ENCODE data around the gene TIMP1.
"Not testable (repeated sequence)": the region's sequence is repeated elsewhere in the genome, so short reads cannot be mapped to it uniquely, and the experiment has no call there.

TIMP1 gene

GRCh38 chrX:47574076-47574546, 8.1 kb upstream of the TIMP1 start:
- DNase-seq: no peak

DNA sequence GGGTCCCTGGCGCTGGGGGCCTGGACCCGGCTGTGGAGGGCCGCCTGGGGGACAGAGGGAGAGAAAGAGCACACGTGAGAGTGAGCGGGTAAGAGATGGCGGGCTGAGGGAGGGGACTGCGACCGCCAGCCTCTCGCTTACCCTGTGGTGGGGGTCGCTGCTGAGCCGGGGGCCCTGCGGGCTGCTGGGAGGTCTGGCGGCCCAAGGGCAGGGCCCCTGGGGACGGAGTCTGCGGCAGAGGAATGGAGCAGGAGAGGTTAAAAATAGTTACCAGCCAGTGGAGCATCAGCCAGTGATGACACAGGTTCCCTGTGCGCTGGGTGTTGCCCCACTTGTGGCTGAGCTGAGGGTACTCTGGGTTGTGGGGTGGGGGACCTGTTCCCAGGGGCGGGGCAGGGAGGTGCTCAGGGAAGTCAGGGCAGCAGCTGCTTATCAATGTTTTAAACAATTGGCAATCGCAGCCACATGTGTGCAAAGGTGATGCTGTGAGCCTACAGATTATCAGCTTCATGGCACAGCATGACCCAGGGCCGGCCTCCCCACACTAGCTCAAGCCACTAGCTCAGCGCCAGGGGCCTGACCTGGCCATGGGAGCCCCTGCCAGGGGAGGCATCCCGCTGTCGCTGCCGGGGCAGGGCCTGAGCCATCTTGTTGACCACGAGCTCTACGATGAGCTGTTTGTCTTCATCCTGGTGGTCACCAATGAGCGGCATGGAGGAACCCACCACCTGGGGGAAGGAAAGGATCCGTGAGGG, 7.5 kb upstream of the TIMP1 start:
- DNase-seq: no peak

- DNase-seq: no peak
Measured at GRCh38 chrX:47576021-47576898, 6.0 kb upstream of the TIMP1 start.

DNA sequence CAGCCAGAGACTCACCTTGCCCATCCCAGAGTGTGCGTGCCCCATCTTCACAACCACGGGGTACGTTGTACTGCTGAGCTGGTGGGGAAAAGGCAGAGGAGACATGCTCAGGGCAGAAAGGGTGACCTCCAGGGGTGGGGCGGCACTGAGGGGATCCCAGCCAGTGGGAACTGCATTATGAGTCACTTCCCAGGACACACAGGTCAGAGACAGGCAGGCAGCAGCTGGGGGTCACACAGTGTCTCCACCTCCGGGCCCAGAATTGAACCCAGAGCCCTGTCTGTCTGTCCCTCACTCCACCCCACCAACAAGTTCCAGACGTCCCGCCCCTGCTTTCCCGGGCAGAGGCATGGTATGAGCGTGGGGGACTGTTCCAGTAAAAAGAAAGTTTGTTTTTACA, 4.8 kb upstream of the TIMP1 start:
- DNase-seq: no peak

DNA sequence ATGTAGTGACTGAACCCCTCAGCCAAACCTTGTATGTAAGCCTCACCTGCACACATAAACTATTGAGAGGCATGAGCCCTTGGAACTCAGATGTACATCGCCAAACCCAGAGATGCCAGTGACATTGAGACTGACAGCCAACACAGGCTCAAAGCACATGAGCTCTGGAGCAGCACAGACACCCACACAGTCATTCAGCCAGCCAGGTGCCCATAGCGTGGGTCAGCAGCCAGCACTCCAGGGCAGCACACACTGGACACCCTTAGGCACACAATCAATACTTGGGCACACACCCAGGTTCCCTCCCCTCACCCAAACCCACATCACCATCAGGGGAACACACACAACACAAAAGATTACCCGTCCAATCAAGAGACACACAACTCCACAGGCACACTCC, 4.3 kb upstream of the TIMP1 start:
- DNase-seq: no peak

- no peak for DNase-seq
Measured at GRCh38 chrX:47578692-47579091, 3.5 kb upstream of the TIMP1 start.

GRCh38 chrX:47579537-47579936, 2.7 kb upstream of the TIMP1 start:
- DNase-seq: no peak

DNA sequence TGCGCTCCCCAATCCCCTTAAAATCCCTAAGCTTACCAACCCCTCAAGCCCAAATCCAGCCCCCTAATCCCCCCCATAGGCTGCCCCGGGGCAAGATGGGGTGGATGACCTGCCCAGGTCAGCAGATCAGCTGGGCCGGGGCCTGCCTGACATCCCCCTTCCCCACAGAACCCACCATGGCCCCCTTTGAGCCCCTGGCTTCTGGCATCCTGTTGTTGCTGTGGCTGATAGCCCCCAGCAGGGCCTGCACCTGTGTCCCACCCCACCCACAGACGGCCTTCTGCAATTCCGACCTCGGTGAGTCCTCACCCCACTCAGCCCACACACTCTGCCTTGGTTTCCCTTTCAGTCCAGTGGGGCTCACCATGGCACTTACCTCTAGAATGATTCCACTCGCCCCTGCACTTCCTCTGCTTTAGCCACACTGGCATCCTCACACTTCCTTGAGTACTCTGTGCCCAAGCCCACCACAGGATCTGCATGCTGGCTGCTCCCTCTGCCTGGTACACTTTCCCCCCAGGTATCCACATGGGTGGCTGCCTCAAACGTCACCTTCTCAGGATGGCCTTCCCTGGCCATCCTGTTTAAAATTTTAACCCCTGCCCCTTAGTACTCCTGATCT, 1.1 kb downstream of the TIMP1 start:
- no peak for DNase-seq

DNA sequence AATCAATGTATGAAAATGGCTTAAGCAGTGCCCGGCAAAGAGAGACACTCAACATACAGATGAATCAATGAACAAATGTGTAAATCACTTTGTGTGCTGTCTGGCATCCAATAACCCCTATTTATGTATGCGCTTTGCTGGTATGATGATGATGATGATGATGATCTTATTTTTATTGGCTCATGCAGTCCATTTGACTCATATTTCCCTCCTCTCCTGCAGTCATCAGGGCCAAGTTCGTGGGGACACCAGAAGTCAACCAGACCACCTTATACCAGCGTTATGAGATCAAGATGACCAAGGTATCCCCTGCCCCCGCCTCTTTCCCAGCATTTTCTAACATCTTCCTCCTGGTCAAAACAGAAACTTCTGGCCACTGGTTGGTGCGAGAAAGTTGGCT, 2.5 kb downstream of the TIMP1 start:
- no peak for DNase-seq

- no peak for DNase-seq
Measured at GRCh38 chrX:47585273-47585672, 3.0 kb downstream of the TIMP1 start.

DNA sequence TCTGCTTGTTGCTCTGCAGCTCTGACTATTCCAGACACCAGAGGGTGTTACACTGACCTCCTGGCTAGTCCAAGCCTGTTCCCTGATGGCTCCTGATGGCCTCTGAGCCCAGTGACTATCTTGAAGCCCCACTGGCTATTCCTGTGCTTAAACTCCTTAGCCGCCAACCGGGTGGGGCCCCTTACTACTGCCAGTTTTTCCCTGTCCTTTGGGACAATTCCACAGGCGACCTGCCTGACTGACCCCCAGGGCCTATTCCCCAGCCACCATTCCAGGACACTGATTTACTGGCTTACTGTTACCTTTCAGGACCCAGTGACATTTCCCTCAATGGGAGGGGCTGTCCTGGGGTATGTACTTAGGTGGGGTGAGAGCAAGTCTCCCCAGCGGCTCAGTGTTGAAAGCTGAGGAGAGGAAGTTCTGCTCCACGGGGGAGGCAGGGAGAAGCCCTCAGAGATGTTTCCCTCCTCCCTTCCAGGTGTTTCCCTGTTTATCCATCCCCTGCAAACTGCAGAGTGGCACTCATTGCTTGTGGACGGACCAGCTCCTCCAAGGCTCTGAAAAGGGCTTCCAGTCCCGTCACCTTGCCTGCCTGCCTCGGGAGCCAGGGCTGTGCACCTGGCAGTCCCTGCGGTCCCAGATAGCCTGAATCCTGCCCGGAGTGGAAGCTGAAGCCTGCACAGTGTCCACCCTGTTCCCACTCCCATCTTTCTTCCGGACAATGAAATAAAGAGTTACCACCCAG, 4.0 kb downstream of the TIMP1 start:
- no peak for DNase-seq

GRCh38 chrX:47587091-47587891, 5.1 kb downstream of the TIMP1 start:
- DNase-seq: no peak

- DNase-seq: no peak
Measured at GRCh38 chrX:47587906-47588735, 5.9 kb downstream of the TIMP1 start.

GRCh38 chrX:47590984-47591383, 8.7 kb downstream of the TIMP1 start:
- DNase-seq: no peak

DNA sequence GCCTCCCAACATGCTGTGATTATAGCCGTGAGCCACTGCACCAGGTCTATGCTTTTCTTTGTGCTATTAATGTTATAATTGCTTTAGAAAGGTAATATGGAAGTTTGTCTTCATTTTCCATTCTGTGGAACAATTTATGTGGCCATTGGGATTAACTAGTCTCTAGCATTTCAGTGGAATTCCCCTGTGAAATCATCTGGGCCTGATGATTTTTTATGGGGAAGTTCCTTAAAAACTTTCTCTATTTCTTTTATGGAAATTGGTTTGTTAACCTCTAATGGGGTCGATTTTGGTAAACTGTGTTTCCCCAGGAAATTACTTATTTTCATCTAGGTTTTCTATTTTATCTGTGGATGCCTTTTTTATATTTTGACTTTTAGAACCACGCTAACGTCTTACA, 11.3 kb downstream of the TIMP1 start:
- no peak for DNase-seq

DNA sequence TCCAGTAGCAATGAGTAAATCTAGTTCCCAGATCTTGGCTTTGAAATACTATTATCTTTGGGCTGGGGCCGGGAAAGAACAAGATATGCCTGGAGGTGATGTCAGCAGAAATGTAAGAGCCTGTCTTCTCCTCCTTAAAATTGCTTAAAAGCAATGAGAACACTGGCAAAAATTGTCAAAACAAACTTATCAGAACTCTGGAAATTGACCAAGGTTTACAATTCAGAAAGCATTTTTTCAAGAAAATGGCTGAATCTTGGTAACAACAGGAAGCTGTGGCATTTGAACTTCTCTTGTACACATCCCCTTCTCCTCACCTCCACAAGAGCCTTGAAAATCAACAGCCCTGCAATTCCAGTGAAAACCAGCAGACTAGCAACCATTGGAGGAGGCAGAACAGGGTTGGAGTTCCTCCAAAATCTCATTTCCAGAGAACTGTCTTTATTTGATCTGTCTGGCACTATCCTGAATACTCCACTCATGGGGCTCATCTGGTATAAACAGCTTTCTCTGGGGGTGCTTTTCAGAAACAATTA, 13.5 kb downstream of the TIMP1 start:
- DNase-seq: no peak

GRCh38 chrX:47596256-47596655, 14.0 kb downstream of the TIMP1 start:
- no peak for DNase-seq

GRCh38 chrX:47597222-47597621, 15.0 kb downstream of the TIMP1 start:
- no peak for DNase-seq

DNA sequence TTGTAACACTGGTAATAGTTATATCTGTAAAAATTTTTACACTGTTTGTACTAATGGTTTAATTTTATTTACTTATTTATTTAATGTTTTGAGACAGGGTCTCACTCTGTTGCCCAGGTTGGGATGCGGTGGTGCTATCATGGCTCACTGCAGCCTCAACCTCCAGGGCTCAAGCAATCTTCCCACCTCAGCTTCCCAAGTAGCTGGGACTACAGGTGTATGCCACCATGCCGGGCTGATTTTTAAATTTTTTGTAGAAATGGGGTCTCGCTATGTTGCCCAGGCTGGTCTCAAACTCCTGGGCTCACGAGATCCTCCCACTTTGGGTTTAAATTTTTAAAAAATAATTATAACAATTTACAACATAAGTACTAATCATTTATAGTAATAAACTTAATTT, 20.9 kb downstream of the TIMP1 start:
- not testable (repeated sequence) for DNase-seq

- no peak for DNase-seq
Measured at GRCh38 chrX:47605024-47605423, 22.8 kb downstream of the TIMP1 start.

DNA sequence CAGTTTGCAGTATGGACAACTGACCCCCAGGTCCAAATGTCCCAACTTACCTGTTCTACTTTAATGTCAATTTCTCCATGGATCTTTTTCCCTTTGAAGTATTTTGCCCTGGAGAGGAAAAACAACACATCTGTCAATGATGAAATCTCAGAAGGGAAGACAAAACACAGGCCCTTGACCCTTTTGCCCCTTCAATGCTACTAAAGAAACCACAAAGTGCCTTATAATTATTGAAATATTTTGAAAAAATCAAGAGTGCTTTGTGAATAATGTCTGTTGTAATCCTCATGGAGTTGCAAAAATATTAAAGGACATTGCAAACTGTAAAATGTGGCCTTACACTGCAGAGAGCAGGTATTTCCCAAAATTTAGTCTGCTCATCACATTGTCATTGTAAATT, 24.9 kb downstream of the TIMP1 start:
- no peak for DNase-seq
